H1 (cell line): ENCODE measurements around the gene H2AZ2. TPM values are rescaled to one million over a fixed set of nuclear protein-coding genes. Genes with fewer than 3 reads are reported as not detected.

Experiments
- polyA plus RNA-seq, 7 experiments: library from polyadenylated mRNA; depleted of rRNA in 3 of 7; stranded (reverse) in 5 of 7; unstranded in 2 of 7; fragments of >200 nt in 5 of 7; fragments of 200-250 nt in 2 of 7; gene quantifications; 1 replicate in 5 of 7; 2 replicates in 1 of 7; 4 replicates in 1 of 7; pipeline versions ENCODE4 v1.2.1 to v1.2.3, GENCODE V29; 2011 to 2013; ENCODE audit warnings: missing spikeins in 2 of 7, mixed read lengths in 2 of 7
- total RNA-seq: library from RNA; stranded (reverse); fragmentation: NEBNext Ultra II Directional; extraction: Animal tissue kit (Norgen Biotek cat#: 25700); gene quantifications from 2 replicates; pipeline ENCODE4 v1.2.1, GENCODE V29; 2021
- TF ChIP-seq, protein P1 (sequence below), 3 experiments: IDR thresholded peaks; 1 replicate in 2 of 3; 2 replicates in 1 of 3; pipeline versions ENCODE4 v1.5.1 to v1.6.1; 2011; ENCODE audit warnings: low read length in 3 of 3, mild to moderate bottlenecking in 3 of 3, inconsistent platforms in 2 of 3, low read depth in 1 of 3, moderate library complexity in 1 of 3; ENCODE audit not compliant: insufficient read depth in 1 of 3; ENCODE audit errors: control extremely low read depth in 1 of 3

Gene H2AZ2
- total and polyA plus RNA-seq, 2 of the 8 experiments (the other 6 are each of a cell fraction or from before 2014, with no cell fraction given), result 168 to 187 TPM

DNA sequence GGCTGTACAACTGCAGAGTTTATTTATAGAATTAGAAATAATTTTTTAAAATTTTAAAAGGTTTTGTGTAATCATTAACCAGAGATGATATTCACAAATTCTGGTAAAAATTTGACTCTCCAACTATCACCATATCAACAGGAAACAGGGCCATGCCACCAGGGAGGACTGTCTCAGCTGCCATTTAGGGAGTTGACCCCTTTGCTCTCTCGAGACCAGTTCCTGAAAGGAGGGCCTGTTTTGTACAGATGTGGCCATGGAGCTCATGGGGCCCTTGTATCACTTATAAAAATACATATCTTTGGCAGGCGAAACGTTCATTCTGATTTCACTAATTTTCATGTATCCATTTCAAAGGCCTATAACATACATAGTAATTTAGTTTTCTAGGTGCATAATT, 20.3 kb downstream of the H2AZ2 start (continued):
- TF ChIP-seq, protein P1, sequence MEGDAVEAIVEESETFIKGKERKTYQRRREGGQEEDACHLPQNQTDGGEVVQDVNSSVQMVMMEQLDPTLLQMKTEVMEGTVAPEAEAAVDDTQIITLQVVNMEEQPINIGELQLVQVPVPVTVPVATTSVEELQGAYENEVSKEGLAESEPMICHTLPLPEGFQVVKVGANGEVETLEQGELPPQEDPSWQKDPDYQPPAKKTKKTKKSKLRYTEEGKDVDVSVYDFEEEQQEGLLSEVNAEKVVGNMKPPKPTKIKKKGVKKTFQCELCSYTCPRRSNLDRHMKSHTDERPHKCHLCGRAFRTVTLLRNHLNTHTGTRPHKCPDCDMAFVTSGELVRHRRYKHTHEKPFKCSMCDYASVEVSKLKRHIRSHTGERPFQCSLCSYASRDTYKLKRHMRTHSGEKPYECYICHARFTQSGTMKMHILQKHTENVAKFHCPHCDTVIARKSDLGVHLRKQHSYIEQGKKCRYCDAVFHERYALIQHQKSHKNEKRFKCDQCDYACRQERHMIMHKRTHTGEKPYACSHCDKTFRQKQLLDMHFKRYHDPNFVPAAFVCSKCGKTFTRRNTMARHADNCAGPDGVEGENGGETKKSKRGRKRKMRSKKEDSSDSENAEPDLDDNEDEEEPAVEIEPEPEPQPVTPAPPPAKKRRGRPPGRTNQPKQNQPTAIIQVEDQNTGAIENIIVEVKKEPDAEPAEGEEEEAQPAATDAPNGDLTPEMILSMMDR (IDR thresholded peaks at IDR 0.05; ENCODE audit: control extremely low read depth in 1 of 3, insufficient read depth in 1 of 3, low read depth in 1 of 3, low read length in 3 of 3), result no peak
